ENCODE results near the gene CKAP4.
A peak's percentile ranks its signal among the peaks of the same experiment; 100 is the strongest.

Gene CKAP4

GRCh38 chr12:106243620-106244019 is 4.2 kb downstream of the CKAP4 start:
- no peak for TF ChIP-seq CTCF (conservative IDR thresholded peaks at IDR 0.05; ENCODE audit: low read length)
- no peak overlapping the region for H3K4me3 ChIP-seq (ENCODE audit: low read length)
- no peak for DNase-seq (ENCODE audit: low read depth)

GRCh38 chr12:106240821-106241220 is 7.0 kb downstream of the CKAP4 start:
- TF ChIP-seq CTCF (conservative IDR thresholded peaks at IDR 0.05; ENCODE audit: low read length) = no peak
- no peak for DNase-seq (ENCODE audit: low read depth)
- no peak overlapping the region for H3K4me3 ChIP-seq (ENCODE audit: low read length)

GRCh38 chr12:106239951-106240335 is 7.9 kb downstream of the CKAP4 start:
- DNase-seq (ENCODE audit: low read depth) = no peak
- no peak for TF ChIP-seq CTCF (conservative IDR thresholded peaks at IDR 0.05; ENCODE audit: low read length)
- H3K4me3 ChIP-seq (ENCODE audit: low read length) = no peak overlapping the region

- DNase-seq (ENCODE audit: low read depth) = no peak
- TF ChIP-seq CTCF (conservative IDR thresholded peaks at IDR 0.05; ENCODE audit: low read length) = no peak
- no peak overlapping the region for H3K4me3 ChIP-seq (ENCODE audit: low read length)
These were observed 8.4 kb downstream of the CKAP4 start for GRCh38 chr12:106239241-106239950.

GRCh38 chr12:106238146-106238545 is 9.7 kb downstream of the CKAP4 start:
- no peak for DNase-seq (ENCODE audit: low read depth)
- no peak overlapping the region for H3K4me3 ChIP-seq (ENCODE audit: low read length)
- TF ChIP-seq CTCF (conservative IDR thresholded peaks at IDR 0.05; ENCODE audit: low read length) = no peak

GRCh38 chr12:106235770-106236169 is 12.1 kb downstream of the CKAP4 start:
- no peak overlapping the region for H3K4me3 ChIP-seq (ENCODE audit: low read length)
- DNase-seq (ENCODE audit: low read depth) = no peak
- TF ChIP-seq CTCF (conservative IDR thresholded peaks at IDR 0.05; ENCODE audit: low read length) = no peak

- H3K4me3 ChIP-seq (ENCODE audit: low read length) = no peak overlapping the region
- peak; percentile 39 for DNase-seq (ENCODE audit: low read depth)
- TF ChIP-seq CTCF (conservative IDR thresholded peaks at IDR 0.05; ENCODE audit: low read length) = no peak
These were observed 13.4 kb downstream of the CKAP4 start for GRCh38 chr12:106234449-106234848.

Data from AG10803 (cell line).